ENCODE data around the gene C4orf36.

The C4orf36 gene

DNA sequence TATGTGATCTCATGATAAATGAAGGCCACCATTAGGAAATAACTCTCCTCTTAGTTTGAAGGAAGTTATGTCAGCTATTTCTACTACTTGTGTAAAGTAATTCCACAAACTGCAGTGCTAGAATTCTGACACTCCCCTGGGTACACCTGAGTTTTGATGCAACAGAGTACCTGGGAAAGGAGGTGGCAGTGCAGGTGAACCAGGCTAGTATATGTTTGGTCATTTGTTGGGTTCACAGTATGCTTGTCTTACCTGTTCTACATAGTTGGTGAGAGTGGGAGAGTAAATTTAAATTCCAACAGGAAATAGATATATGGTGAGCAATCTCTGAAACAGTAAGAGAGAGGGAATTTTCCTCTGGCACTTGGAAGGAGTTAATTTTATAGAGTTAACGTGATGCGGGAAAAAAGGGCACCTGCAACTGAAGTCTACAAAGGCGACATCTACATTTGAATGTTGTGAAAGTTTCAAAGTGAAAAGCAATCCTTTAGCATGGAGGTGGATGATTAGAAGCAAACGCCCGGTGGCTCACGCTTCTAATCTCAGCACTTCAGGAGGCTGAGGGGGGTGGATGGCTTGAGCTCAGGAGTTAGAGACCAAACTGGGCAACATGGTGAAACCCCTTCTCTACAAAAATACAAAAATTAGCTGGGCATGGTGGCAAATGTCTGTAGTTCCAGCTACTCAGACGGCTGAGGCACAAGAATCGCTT, 34.7 kb downstream of the C4orf36 start:
- Histone ChIP-seq H3K4me1 (no peaks in the 10 kb centered on the region), H3K9me3 (no peaks in the 10 kb centered on the region), H3K27me3 (ENCODE audit: low read depth) (no peaks in the 10 kb centered on the region), H3K4me3 (no peak overlapping the region), H3K36me3 (replicated peaks) (no peaks in the 10 kb centered on the region)
- no peak for DNase-seq (ENCODE audit: low spot score in 2 of 2)
- in situ Hi-C loops (cut with MboI; ENCODE audit: low sequenced_read_pairs), result no loop called here

DNA sequence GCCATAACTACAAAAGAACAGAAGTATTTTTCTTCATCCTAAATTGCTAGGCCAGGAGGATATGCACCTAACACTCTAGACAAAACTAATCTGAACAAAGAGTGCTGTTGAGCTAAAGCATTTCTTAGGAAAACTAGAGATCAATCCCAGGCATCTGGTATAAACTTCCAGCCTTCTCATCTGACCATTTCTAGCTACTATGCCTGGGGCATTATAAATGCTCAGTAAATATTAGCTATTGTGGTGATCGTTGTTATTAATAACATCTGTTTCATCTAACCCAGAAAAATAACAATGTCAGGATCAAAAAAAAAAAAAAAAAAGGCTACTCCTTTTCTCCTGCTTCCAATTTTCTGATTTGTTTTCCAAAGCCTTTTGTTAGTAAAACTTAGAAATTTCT, 35.3 kb downstream of the C4orf36 start:
- Histone ChIP-seq H3K27me3 (ENCODE audit: low read depth) (no peaks in the 10 kb centered on the region), H3K4me3 (no peak overlapping the region), H3K36me3 (replicated peaks) (no peaks in the 10 kb centered on the region), H3K4me1 (no peaks in the 10 kb centered on the region), H3K9me3 (no peaks in the 10 kb centered on the region)
- no peak for DNase-seq (ENCODE audit: low spot score in 2 of 2)
- in situ Hi-C loops (cut with MboI; ENCODE audit: low sequenced_read_pairs), result no loop called here

DNA sequence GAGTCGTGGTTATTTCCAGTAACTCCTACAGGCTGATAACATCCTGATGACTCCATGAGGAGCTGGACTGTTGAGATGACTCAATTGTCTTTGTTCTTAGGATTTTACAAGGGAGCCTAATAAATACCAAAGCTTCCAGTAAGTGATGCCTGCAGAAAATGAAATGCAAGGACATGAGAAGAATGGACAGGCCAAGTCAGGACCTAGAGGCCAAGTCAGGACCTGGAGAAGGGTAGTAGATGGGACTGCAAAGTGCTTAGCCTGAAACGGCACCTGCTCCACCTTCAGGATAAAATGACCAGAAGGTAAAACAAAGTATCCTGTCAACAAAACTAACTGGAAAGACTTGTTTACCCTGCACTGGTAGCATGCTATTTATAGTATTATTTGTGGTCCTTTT, 36.6 kb downstream of the C4orf36 start:
- H3K36me3 ChIP-seq (replicated peaks), result no peaks in the 10 kb centered on the region
- no peak overlapping the region for H3K4me3 ChIP-seq
- no peaks in the 10 kb centered on the region for H3K4me1 ChIP-seq
- H3K27me3 ChIP-seq (ENCODE audit: low read depth), result no peaks in the 10 kb centered on the region
- H3K9me3 ChIP-seq, result no peaks in the 10 kb centered on the region
- in situ Hi-C loops (cut with MboI; ENCODE audit: low sequenced_read_pairs), result no loop called here
- DNase-seq (ENCODE audit: low spot score in 2 of 2), result no peak

DNA sequence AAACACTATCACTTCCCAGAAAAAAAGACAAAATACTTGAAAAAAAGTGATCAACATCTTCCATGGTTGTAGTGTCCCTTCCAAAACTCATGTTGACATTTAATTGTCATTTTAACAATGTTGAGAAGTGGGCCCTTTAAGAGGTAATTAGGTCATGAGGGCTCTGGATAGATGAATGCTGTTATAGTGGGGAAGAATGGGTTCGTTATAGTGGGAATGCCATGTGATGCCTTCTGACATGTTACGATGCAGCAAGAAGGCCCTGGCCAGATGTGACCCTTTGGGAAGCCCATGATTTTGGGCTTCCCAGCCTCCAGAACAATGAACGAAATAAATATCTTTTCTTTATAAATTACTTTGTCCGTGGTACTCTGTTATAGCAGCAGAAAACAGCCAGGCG, 39.0 kb downstream of the C4orf36 start:
- Histone ChIP-seq H3K36me3 (replicated peaks) (no peaks in the 10 kb centered on the region), H3K4me1 (peaks cover 1% of the 10 kb centered on the region), H3K9me3 (no peaks in the 10 kb centered on the region), H3K27me3 (ENCODE audit: low read depth) (no peaks in the 10 kb centered on the region), H3K4me3 (no peak overlapping the region)
- in situ Hi-C loops (cut with MboI; ENCODE audit: low sequenced_read_pairs), result no loop called here
- no peak for DNase-seq (ENCODE audit: low spot score in 2 of 2)

DNA sequence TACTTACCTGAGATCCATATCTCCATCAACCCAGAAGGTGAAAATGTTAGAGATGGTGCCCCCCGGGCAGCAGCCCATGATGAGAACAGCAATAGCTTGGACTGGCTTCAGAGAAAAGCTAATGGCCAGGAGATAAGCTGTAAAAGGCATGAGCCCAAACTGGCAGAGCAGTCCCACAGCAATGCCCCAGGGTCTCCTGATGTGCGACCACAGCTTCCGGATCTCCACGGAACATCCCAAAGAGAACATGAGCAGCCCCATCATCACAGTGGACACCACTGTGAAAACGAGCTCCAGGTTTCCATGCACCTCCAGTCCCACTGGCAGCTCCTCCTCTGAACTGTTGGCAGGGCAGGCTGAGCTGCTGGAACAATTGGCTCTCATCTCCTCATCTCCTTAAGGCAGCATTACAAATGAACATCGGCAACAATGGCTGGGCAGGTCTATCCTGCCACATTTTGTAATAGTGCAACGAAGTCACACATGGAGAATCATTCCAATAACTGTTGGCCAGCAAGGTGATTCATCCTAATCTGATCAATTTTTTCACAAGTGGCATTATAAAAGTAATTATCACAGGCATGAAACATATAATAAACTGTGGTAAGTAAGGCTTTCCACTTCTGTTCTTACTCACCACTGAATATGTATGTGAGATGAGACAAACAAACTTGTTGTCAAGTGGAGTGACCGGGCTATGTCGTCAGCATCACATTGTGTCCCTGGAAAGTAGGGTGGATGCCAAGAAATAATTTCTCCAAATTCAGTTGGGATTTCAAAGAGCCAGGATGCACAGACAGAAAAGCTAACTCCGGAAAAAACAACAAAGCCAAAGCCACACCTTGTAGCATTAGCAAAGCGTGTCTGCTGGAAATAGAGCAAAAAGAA, 43.2 kb downstream of the C4orf36 start, which contains the start of gene SLC10A6:
Gene SLC10A6, minus strand, starts transcription at position 653 of the 888 bp plus-strand sequence. Its CDS starts 269 bp downstream, at position 384.
- peaks cover 14% of the 10 kb centered on the region for H3K4me1 ChIP-seq
- no peak for DNase-seq (ENCODE audit: low spot score in 2 of 2)
- no peaks in the 10 kb centered on the region for H3K27me3 ChIP-seq (ENCODE audit: low read depth)
- in situ Hi-C loops (cut with MboI; ENCODE audit: low sequenced_read_pairs), result no loop called here
- no peaks in the 10 kb centered on the region for H3K9me3 ChIP-seq
- H3K4me3 ChIP-seq, result no peak within 1 kb of the TSS
- H3K36me3 ChIP-seq (replicated peaks), result no peaks in the 10 kb centered on the region

DNA sequence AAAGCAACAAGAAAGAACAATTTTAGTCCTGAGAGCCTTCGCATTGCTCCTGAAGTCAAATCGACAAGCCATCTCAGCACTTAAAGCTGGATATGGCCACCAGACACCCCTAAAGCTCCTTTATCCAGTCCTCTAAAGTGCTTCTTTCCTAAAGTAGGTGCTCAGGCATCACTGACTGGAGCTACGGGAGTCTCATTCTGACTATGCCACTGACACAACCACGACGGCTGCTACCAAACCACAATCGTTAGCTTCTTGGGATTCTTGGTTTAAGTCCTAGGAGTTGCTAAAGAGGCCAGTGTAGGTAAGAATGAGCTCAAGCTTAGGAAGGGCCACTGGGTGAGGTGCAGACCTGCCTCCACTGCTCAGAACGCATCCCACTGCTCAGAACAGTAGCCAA, 44.1 kb downstream of the C4orf36 start:
- H3K4me1 ChIP-seq, result peaks cover 14% of the 10 kb centered on the region
- no peak for DNase-seq (ENCODE audit: low spot score in 2 of 2)
- no peak overlapping the region for H3K4me3 ChIP-seq
- no peaks in the 10 kb centered on the region for H3K36me3 ChIP-seq (replicated peaks)
- in situ Hi-C loops (cut with MboI; ENCODE audit: low sequenced_read_pairs), result no loop called here
- H3K9me3 ChIP-seq, result no peaks in the 10 kb centered on the region
- no peaks in the 10 kb centered on the region for H3K27me3 ChIP-seq (ENCODE audit: low read depth)

DNA sequence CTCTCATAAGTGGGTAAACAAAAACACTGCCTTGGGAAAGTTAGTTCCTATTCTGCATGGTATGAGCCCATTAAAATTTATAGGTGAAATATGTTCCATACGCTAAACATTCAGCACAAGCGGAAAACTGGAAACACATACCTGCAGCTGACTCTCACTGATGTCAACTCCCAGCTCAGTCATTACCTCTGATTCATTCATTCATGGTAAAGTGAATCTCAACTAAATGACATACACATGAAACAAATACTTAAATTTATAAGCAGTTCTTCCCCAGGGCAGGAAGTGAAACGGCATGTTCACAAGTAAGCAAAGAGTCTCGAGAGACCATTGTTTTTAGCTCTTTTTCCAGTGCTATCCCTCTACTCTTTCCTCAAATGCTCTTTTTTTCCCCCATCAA, 44.7 kb downstream of the C4orf36 start:
- DNase-seq (ENCODE audit: low spot score in 2 of 2), result no peak
- in situ Hi-C loops (cut with MboI; ENCODE audit: low sequenced_read_pairs), result no loop called here
- Histone ChIP-seq H3K4me1 (peaks cover 14% of the 10 kb centered on the region), H3K4me3 (no peak overlapping the region), H3K9me3 (no peaks in the 10 kb centered on the region), H3K36me3 (replicated peaks) (no peaks in the 10 kb centered on the region), H3K27me3 (ENCODE audit: low read depth) (no peaks in the 10 kb centered on the region)

DNA sequence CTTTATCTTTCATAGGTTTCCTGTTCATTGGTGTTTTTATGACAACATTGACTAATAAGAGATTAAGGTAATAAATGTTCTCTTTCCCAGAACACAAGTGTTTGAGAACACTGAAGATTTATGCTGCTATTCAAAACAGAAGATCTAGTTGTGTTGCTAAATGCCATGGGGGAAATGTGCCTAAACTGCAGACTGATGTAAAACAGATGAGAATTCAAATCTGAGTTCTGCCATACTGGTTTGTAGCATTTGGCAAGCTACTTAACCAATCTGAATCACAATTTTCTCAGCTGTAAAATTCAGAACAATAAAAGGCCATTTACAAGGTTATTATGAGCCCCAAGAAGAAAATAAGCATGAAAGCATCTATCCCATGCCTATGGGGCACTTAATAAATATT, 45.3 kb downstream of the C4orf36 start:
- H3K4me1 ChIP-seq, result peaks cover 14% of the 10 kb centered on the region
- no peak overlapping the region for H3K4me3 ChIP-seq
- in situ Hi-C loops (cut with MboI; ENCODE audit: low sequenced_read_pairs), result no loop called here
- no peaks in the 10 kb centered on the region for H3K27me3 ChIP-seq (ENCODE audit: low read depth)
- H3K9me3 ChIP-seq, result no peaks in the 10 kb centered on the region
- no peaks in the 10 kb centered on the region for H3K36me3 ChIP-seq (replicated peaks)
- no peak for DNase-seq (ENCODE audit: low spot score in 2 of 2)

DNA sequence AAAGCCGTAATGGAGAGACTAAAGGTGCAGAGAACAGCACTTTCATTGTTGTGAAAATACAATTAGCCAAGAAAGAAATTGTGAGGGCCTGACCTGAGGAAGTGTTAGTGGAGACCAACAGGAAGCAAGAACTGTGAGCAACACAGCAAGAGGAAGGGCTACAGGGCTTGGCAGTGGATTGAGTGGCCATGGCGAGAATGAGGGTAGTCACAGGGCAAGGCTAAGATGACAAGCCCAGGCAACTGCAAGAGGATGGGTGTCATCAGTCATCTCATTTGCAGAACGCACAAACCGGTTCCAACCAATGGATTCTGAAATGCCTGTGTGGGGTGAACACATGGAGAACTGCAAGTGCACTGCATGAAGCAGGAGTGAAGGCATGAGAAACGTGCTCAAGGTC, 46.6 kb downstream of the C4orf36 start:
- H3K9me3 ChIP-seq, result no peaks in the 10 kb centered on the region
- H3K4me1 ChIP-seq, result peaks cover 14% of the 10 kb centered on the region
- H3K36me3 ChIP-seq (replicated peaks), result no peaks in the 10 kb centered on the region
- no peaks in the 10 kb centered on the region for H3K27me3 ChIP-seq (ENCODE audit: low read depth)
- DNase-seq (ENCODE audit: low spot score in 2 of 2), result no peak
- H3K4me3 ChIP-seq, result no peak overlapping the region
- in situ Hi-C loops (cut with MboI; ENCODE audit: low sequenced_read_pairs), result no loop called here

DNA sequence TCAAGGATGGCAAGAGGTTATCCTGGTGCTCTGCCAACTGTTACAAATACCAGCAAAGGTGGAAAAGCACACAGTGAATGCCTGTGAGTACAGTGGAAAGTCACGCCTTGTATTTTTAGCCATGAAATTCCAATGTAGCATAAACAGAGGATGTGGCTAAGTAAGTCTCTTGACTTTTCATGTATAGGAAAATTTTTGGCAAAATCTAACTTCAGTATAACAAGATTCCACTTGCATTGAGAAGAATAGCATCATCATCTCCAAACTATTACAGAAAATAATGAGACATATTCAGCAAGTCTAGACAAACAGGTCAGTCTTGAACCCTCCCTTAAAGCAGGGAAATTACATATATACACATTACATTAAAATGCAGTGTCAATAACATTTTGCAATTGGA, 50.9 kb downstream of the C4orf36 start:
- H3K4me1 ChIP-seq, result no peaks in the 10 kb centered on the region
- H3K9me3 ChIP-seq, result no peaks in the 10 kb centered on the region
- no peak overlapping the region for H3K4me3 ChIP-seq
- no peaks in the 10 kb centered on the region for H3K27me3 ChIP-seq (ENCODE audit: low read depth)
- no peak for DNase-seq (ENCODE audit: low spot score in 2 of 2)
- H3K36me3 ChIP-seq (replicated peaks), result no peaks in the 10 kb centered on the region
- in situ Hi-C loops (cut with MboI; ENCODE audit: low sequenced_read_pairs), result no loop called here

DNA sequence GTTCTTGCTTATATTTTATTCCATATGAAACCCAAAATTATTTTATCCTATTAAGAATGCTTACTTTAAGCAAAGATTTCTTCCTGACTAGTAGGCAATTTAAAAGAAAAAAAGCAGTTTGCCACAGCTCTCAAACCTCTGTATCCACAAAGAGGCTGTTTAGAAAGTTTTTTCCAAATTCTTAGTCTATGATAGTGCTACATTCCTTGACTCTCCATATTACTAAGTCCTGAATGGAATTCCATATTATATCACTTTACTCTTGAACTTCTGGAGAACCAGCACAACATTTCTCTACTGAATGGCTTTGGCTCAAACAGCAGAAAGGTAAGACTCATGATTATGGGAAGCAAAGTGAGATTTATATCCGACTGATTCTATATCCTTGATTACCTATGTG, 51.4 kb downstream of the C4orf36 start:
- Histone ChIP-seq H3K4me1 (no peaks in the 10 kb centered on the region), H3K36me3 (replicated peaks) (no peaks in the 10 kb centered on the region), H3K4me3 (no peak overlapping the region), H3K9me3 (no peaks in the 10 kb centered on the region), H3K27me3 (ENCODE audit: low read depth) (no peaks in the 10 kb centered on the region)
- DNase-seq (ENCODE audit: low spot score in 2 of 2), result no peak
- in situ Hi-C loops (cut with MboI; ENCODE audit: low sequenced_read_pairs), result no loop called here

DNA sequence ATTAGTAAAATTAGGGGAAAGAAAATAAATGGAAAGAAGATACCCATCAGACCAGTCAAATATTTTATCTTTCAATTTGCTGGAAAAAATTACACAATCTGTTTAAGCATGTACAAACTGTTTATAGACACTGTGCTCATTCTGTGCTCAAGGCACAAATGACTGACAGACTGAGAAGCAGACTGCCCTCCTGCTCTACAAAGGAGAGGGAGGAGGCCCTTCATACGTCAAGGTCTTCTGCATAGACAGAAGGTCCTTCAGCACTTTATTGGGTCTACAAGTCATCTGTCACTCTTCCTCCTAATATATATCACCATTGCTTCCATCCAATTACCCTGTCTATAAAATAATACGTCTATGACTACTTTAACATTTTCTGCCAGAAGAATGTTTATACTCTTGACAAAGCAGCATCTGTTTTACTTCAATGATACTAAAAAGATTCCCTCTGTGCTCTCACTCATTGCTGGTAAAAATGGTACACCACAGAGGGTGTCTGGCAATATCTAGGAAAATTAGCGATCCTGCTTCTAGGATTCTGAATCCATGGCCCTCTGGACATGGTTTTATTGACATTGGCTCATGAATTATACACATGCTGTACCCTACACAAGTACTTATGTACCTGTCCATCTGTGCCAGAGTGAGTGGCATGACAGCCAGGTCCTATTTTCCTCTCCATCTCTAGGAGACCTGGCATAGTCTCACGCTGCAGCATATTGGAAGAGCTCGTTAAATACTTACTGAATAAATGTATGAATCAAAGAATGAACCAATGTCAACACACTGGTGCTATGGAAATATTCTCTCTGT, 54.3 kb downstream of the C4orf36 start:
- no peaks in the 10 kb centered on the region for H3K27me3 ChIP-seq (ENCODE audit: low read depth)
- H3K36me3 ChIP-seq (replicated peaks), result no peaks in the 10 kb centered on the region
- no peak for DNase-seq (ENCODE audit: low spot score in 2 of 2)
- no peak overlapping the region for H3K4me3 ChIP-seq
- H3K4me1 ChIP-seq, result no peaks in the 10 kb centered on the region
- in situ Hi-C loops (cut with MboI; ENCODE audit: low sequenced_read_pairs), result no loop called here
- H3K9me3 ChIP-seq, result no peaks in the 10 kb centered on the region

DNA sequence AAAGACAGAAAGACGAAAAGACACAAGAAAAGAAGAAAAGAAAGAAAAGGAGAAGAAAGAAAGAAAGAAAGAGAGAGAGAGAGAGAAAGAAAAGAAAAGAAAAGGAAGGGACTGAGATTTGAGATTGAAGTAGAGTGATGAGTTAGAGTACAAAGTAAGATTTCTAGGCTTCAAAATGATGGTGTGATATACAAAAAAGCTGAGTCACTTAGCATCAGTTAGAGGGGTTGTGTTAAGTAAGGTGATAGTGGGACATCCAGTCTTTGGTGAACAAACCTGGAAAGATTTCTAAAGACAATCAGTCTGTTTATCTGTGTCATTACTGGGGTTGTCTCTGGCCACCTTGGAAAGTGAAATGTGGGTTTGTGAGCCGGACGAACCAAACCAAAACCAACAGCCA, 56.5 kb downstream of the C4orf36 start:
- no peaks in the 10 kb centered on the region for H3K9me3 ChIP-seq
- in situ Hi-C loops (cut with MboI; ENCODE audit: low sequenced_read_pairs), result no loop called here
- H3K4me1 ChIP-seq, result peaks cover 7% of the 10 kb centered on the region
- no peak overlapping the region for H3K4me3 ChIP-seq
- no peaks in the 10 kb centered on the region for H3K36me3 ChIP-seq (replicated peaks)
- no peaks in the 10 kb centered on the region for H3K27me3 ChIP-seq (ENCODE audit: low read depth)
- DNase-seq (ENCODE audit: low spot score in 2 of 2), result no peak

DNA sequence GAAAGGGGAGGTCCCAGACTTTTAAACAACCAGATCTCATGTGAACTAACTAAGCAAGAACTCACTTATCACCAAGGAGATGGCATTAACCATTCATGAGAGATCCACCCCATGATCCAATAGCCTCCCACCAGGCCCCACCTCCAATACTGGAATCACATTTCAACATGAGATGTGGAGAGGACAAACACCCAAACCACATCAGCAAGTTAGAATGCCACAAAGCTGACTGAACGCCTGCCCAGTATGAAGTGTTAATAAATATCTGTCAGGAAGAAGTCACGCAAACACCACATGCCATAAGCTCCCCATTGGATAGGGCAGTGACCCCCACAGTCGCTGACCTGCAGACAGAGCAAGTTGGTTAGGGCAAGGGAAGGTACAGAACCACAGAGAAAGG, 57.3 kb downstream of the C4orf36 start:
- no peak for DNase-seq (ENCODE audit: low spot score in 2 of 2)
- H3K27me3 ChIP-seq (ENCODE audit: low read depth), result no peaks in the 10 kb centered on the region
- peaks cover 7% of the 10 kb centered on the region for H3K4me1 ChIP-seq
- in situ Hi-C loops (cut with MboI; ENCODE audit: low sequenced_read_pairs), result no loop called here
- H3K4me3 ChIP-seq, result no peak overlapping the region
- H3K36me3 ChIP-seq (replicated peaks), result no peaks in the 10 kb centered on the region
- H3K9me3 ChIP-seq, result no peaks in the 10 kb centered on the region
